Esophagus muscularis mucosa (tissue), 4 donors: Measurements from ENCODE around the gene CEP250. TPM values are rescaled to one million over a fixed set of nuclear protein-coding genes. Genes with fewer than 3 reads are reported as not detected.

ENCODE experiments used
- DNase-seq: peaks from one replicate; pipeline ENCODE4 v3.0.0-alpha.2; 2017; ENCODE audit errors: extremely low spot score
- H3K27ac ChIP-seq, 4 donors: fragments of 200-600 bp; sonication (generic); replicated peaks in 1 of 4; 1 replicate in 3 of 4; 2 replicates in 1 of 4; pipeline ENCODE4 v1.5.1; 2016 to 2019; ENCODE audit warnings: mild to moderate bottlenecking in 1 of 4
- H3K27me3 ChIP-seq, 4 donors: fragments of 200-600 bp; sonication (generic); one replicate each; pipeline versions ENCODE4 v1.5.1 to v1.6.0; 2016 to 2019
- H3K36me3 ChIP-seq, 4 donors: fragments of 200-600 bp; sonication (generic); one replicate each; pipeline ENCODE4 v1.5.1; 2016 to 2019
- H3K4me1 ChIP-seq, 4 donors: fragments of 200-600 bp; sonication (generic); one replicate each; pipeline ENCODE4 v1.5.1; 2016 to 2019
- H3K4me3 ChIP-seq, 4 donors: fragments of 200-600 bp; sonication (generic); 1 replicate in 2 of 4; 2 replicates in 2 of 4; pipeline ENCODE4 v1.5.1; 2016 to 2019; ENCODE audit warnings: mild to moderate bottlenecking in 4 of 4, moderate library complexity in 1 of 4
- H3K9me3 ChIP-seq, 4 donors: fragments of 200-600 bp; sonication (generic); 1 replicate in 3 of 4; 2 replicates in 1 of 4; pipeline ENCODE4 v1.5.1; 2016 to 2019
- EP300 ChIP-seq: sonication (generic); formaldehyde crosslinking; IDR thresholded peaks from one replicate; pipeline ENCODE4 v1.6.1; 2017; ENCODE audit warnings: antibody characterized with exemption
- POLR2A ChIP-seq: fragments of 450-650 bp; IDR thresholded peaks from one replicate; pipeline ENCODE4 v1.6.1; 2017; ENCODE audit warnings: antibody characterized with exemption, moderate library complexity, mild to moderate bottlenecking, low read depth
- POLR2AphosphoS5 ChIP-seq, 2 donors: sonication (generic); formaldehyde crosslinking; IDR thresholded peaks; one replicate each; pipeline ENCODE4 v1.6.1; 2017; ENCODE audit warnings: antibody characterized with exemption in 2 of 2
- WGBS: methylation state at CpG from one replicate; pipeline ENCODE4 v1.1.5; 2018; 5-methylcytosine and 5-hydroxymethylcytosine counted together
- intact Hi-C: fragments of 100-400 bp; cut with DNase I; formaldehyde crosslinking; loops from one replicate; pipeline ENCODE4 v1.15.1; 2023
- total RNA-seq, 4 donors: library from RNA; depleted of rRNA; stranded (reverse); fragments of >200 nt; gene quantifications; one replicate each; pipeline versions ENCODE4 v1.1.0 to v1.2.1, GENCODE V29; 2016
- TF ChIP-seq, protein P1 (sequence below), 3 experiments: fragments of 200-600 bp in 2 of 3; fragments of 450-650 bp in 1 of 3; sonication (generic) in 2 of 3; IDR thresholded peaks; one replicate each; pipeline ENCODE4 v1.5.1; 2017 to 2019; ENCODE audit warnings: antibody characterized with exemption in 3 of 3, mild to moderate bottlenecking in 2 of 3, moderate library complexity in 1 of 3

CEP250 gene
- total RNA-seq, 4 donors from 2014 or later, result 17.7 to 35.8 (median 23.7) TPM

- intact Hi-C loops, result no loop called here
- no peaks in the 10 kb centered on the region for H3K27me3 ChIP-seq
- H3K27ac ChIP-seq, result no peak overlapping the region
- peak overlapping the region in 2 of 4 donors; percentile 77 to 81 for H3K4me3 ChIP-seq
- H3K4me1 ChIP-seq, result peaks cover 7 to 21% (median 20%) of the 10 kb centered on the region in 4 donors
- 73% methylated on average over 6 of the region's 6 CpGs for WGBS
- DNase-seq, result no peak
- peaks cover 18 to 41% (median 34%) of the 10 kb centered on the region in 4 donors for H3K36me3 ChIP-seq
- no peaks in the 10 kb centered on the region for H3K9me3 ChIP-seq
- TF ChIP-seq POLR2AphosphoS5 (IDR thresholded peaks at IDR 0.05), result no peak
- TF ChIP-seq POLR2A, result no peak
- TF ChIP-seq, protein P1, sequence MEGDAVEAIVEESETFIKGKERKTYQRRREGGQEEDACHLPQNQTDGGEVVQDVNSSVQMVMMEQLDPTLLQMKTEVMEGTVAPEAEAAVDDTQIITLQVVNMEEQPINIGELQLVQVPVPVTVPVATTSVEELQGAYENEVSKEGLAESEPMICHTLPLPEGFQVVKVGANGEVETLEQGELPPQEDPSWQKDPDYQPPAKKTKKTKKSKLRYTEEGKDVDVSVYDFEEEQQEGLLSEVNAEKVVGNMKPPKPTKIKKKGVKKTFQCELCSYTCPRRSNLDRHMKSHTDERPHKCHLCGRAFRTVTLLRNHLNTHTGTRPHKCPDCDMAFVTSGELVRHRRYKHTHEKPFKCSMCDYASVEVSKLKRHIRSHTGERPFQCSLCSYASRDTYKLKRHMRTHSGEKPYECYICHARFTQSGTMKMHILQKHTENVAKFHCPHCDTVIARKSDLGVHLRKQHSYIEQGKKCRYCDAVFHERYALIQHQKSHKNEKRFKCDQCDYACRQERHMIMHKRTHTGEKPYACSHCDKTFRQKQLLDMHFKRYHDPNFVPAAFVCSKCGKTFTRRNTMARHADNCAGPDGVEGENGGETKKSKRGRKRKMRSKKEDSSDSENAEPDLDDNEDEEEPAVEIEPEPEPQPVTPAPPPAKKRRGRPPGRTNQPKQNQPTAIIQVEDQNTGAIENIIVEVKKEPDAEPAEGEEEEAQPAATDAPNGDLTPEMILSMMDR (IDR thresholded peaks at IDR 0.05), result no peak
- TF ChIP-seq EP300, result no peak
These were observed 44.8 kb upstream of the CEP250 start for GRCh38 chr20:35410613-35411012.

GRCh38 chr20:35421322-35421721, 34.1 kb upstream of the CEP250 start:
- H3K4me3 ChIP-seq, result no peak overlapping the region
- 60% methylated on average over 2 of the region's 2 CpGs for WGBS
- DNase-seq, result no peak
- no peaks in the 10 kb centered on the region for H3K9me3 ChIP-seq
- H3K27ac ChIP-seq, result no peak overlapping the region
- H3K27me3 ChIP-seq, result peaks cover 0 to 12% (median 0%) of the 10 kb centered on the region in 4 donors
- H3K4me1 ChIP-seq, result no peaks in the 10 kb centered on the region
- H3K36me3 ChIP-seq, result no peaks in the 10 kb centered on the region
- intact Hi-C loops, result no loop called here
- no peak for TF ChIP-seq EP300
- TF ChIP-seq POLR2AphosphoS5 (IDR thresholded peaks at IDR 0.05), result no peak
- TF ChIP-seq POLR2A, result no peak
- TF ChIP-seq, protein P1 (IDR thresholded peaks at IDR 0.05), result no peak

- Histone ChIP-seq H3K36me3 (no peaks in the 10 kb centered on the region), H3K27me3 (no peaks in the 10 kb centered on the region), H3K9me3 (no peaks in the 10 kb centered on the region), H3K4me1 (no peaks in the 10 kb centered on the region), H3K4me3 (no peak overlapping the region), H3K27ac (no peak overlapping the region)
- TF ChIP-seq EP300 (no peak), POLR2A (no peak), POLR2AphosphoS5 (IDR thresholded peaks at IDR 0.05) (no peak)
- TF ChIP-seq, protein P1 (IDR thresholded peaks at IDR 0.05), result no peak
- no peak for DNase-seq
- intact Hi-C loops, result no loop called here
- 72% methylated on average over 6 of the region's 6 CpGs for WGBS
These were observed 23.6 kb upstream of the CEP250 start for GRCh38 chr20:35431621-35432429.

- no peak for TF ChIP-seq POLR2AphosphoS5 (IDR thresholded peaks at IDR 0.05)
- TF ChIP-seq, protein P1 (IDR thresholded peaks at IDR 0.05), result no peak
- no peak for TF ChIP-seq POLR2A
- TF ChIP-seq EP300, result no peak
- 42% methylated on average over 1 of the region's 1 CpG for WGBS
- Histone ChIP-seq H3K36me3 (no peaks in the 10 kb centered on the region), H3K27me3 (no peaks in the 10 kb centered on the region), H3K27ac (no peak overlapping the region), H3K4me1 (peaks cover 0 to 5% (median 3%) of the 10 kb centered on the region in 4 donors), H3K9me3 (no peaks in the 10 kb centered on the region), H3K4me3 (no peak overlapping the region)
- DNase-seq, result no peak
- intact Hi-C loops, result no loop called here
These were observed 23.0 kb upstream of the CEP250 start for GRCh38 chr20:35432430-35432735.
